ENCODE data around the gene DUSP9. TPM values are rescaled to one million over a fixed set of nuclear protein-coding genes. Genes with fewer than 3 reads are reported as not detected.

DUSP9 gene
- total RNA-seq, 1 experiment from 2014 or later: not detected

- no peaks in the 10 kb centered on the region for H3K79me2 ChIP-seq (ENCODE audit: low read length)
- no peaks in the 10 kb centered on the region for H3K36me3 ChIP-seq (ENCODE audit: insufficient read depth, low read length)
- no peak overlapping the region for H3K9ac ChIP-seq (ENCODE audit: low read length)
- peak overlapping the region; percentile 29 for H3K4me2 ChIP-seq (ENCODE audit: low read depth, low read length, poor library complexity, severe bottlenecking)
- H4K20me1 ChIP-seq (ENCODE audit: insufficient read depth, low read depth, low read length): no peaks in the 10 kb centered on the region
- H3K9me3 ChIP-seq (ENCODE audit: low read length): no peaks in the 10 kb centered on the region
- H3K9me2 ChIP-seq (replicated peaks; ENCODE audit: insufficient read depth, low read length): no peaks in the 10 kb centered on the region
- no peak overlapping the region for H3K4me3 ChIP-seq (ENCODE audit: low read length)
- no peaks in the 10 kb centered on the region for H3K27me3 ChIP-seq (ENCODE audit: low read length)
- no peak for DNase-seq
- H3K4me1 ChIP-seq (ENCODE audit: low read length): peaks cover 16% of the 10 kb centered on the region
- no peak overlapping the region for H3K27ac ChIP-seq (ENCODE audit: low read length)
- no peak overlapping the region for H2AFZ ChIP-seq (ENCODE audit: low read length)
These were observed 34.6 kb upstream of the DUSP9 start for GRCh38 chrX:153612413-153612812.

GRCh38 chrX:153614818-153615217 is 32.2 kb upstream of the DUSP9 start:
- no peaks in the 10 kb centered on the region for H3K79me2 ChIP-seq (ENCODE audit: low read length)
- no peak overlapping the region for H3K27ac ChIP-seq (ENCODE audit: low read length)
- H3K27me3 ChIP-seq (ENCODE audit: low read length): no peaks in the 10 kb centered on the region
- no peaks in the 10 kb centered on the region for H4K20me1 ChIP-seq (ENCODE audit: insufficient read depth, low read depth, low read length)
- no peaks in the 10 kb centered on the region for H3K9me3 ChIP-seq (ENCODE audit: low read length)
- H3K36me3 ChIP-seq (ENCODE audit: insufficient read depth, low read length): no peaks in the 10 kb centered on the region
- no peak overlapping the region for H3K4me3 ChIP-seq (ENCODE audit: low read length)
- H2AFZ ChIP-seq (ENCODE audit: low read length): no peak overlapping the region
- no peak for DNase-seq
- H3K9ac ChIP-seq (ENCODE audit: low read length): no peak overlapping the region
- no peak overlapping the region for H3K4me2 ChIP-seq (ENCODE audit: low read depth, low read length, poor library complexity, severe bottlenecking)
- H3K9me2 ChIP-seq (replicated peaks; ENCODE audit: insufficient read depth, low read length): no peaks in the 10 kb centered on the region
- peaks cover 18% of the 10 kb centered on the region for H3K4me1 ChIP-seq (ENCODE audit: low read length)

- Histone ChIP-seq H3K27ac (ENCODE audit: low read length) (no peak overlapping the region), H3K9me3 (ENCODE audit: low read length) (no peaks in the 10 kb centered on the region), H3K36me3 (ENCODE audit: insufficient read depth, low read length) (no peaks in the 10 kb centered on the region), H4K20me1 (ENCODE audit: insufficient read depth, low read depth, low read length) (no peaks in the 10 kb centered on the region), H3K9me2 (replicated peaks; ENCODE audit: insufficient read depth, low read length) (no peaks in the 10 kb centered on the region), H3K4me1 (ENCODE audit: low read length) (peaks cover 6% of the 10 kb centered on the region), H3K27me3 (ENCODE audit: low read length) (no peaks in the 10 kb centered on the region), H3K79me2 (ENCODE audit: low read length) (no peaks in the 10 kb centered on the region), H3K9ac (ENCODE audit: low read length) (no peak overlapping the region), H2AFZ (ENCODE audit: low read length) (no peak overlapping the region), H3K4me2 (ENCODE audit: low read depth, low read length, poor library complexity, severe bottlenecking) (no peak overlapping the region), H3K4me3 (ENCODE audit: low read length) (no peak overlapping the region)
- DNase-seq: no peak
These were observed 26.4 kb upstream of the DUSP9 start for GRCh38 chrX:153620576-153620975.

GRCh38 chrX:153621949-153622598 is 24.9 kb upstream of the DUSP9 start:
- DNase-seq: no peak
- Histone ChIP-seq H3K36me3 (ENCODE audit: insufficient read depth, low read length) (no peaks in the 10 kb centered on the region), H3K79me2 (ENCODE audit: low read length) (no peaks in the 10 kb centered on the region), H3K27me3 (ENCODE audit: low read length) (no peaks in the 10 kb centered on the region), H3K4me3 (ENCODE audit: low read length) (no peak overlapping the region), H3K4me2 (ENCODE audit: low read depth, low read length, poor library complexity, severe bottlenecking) (no peak overlapping the region), H3K27ac (ENCODE audit: low read length) (no peak overlapping the region), H3K9me2 (replicated peaks; ENCODE audit: insufficient read depth, low read length) (no peaks in the 10 kb centered on the region), H3K9me3 (ENCODE audit: low read length) (no peaks in the 10 kb centered on the region), H3K4me1 (ENCODE audit: low read length) (peaks cover 13% of the 10 kb centered on the region), H4K20me1 (ENCODE audit: insufficient read depth, low read depth, low read length) (no peaks in the 10 kb centered on the region), H3K9ac (ENCODE audit: low read length) (no peak overlapping the region), H2AFZ (ENCODE audit: low read length) (no peak overlapping the region)

- no peak overlapping the region for H3K4me3 ChIP-seq (ENCODE audit: low read length)
- H3K4me2 ChIP-seq (ENCODE audit: low read depth, low read length, poor library complexity, severe bottlenecking): no peak overlapping the region
- no peaks in the 10 kb centered on the region for H3K9me2 ChIP-seq (replicated peaks; ENCODE audit: insufficient read depth, low read length)
- H3K27ac ChIP-seq (ENCODE audit: low read length): no peak overlapping the region
- H4K20me1 ChIP-seq (ENCODE audit: insufficient read depth, low read depth, low read length): no peaks in the 10 kb centered on the region
- H2AFZ ChIP-seq (ENCODE audit: low read length): no peak overlapping the region
- no peak for DNase-seq
- peaks cover 7% of the 10 kb centered on the region for H3K4me1 ChIP-seq (ENCODE audit: low read length)
- no peaks in the 10 kb centered on the region for H3K79me2 ChIP-seq (ENCODE audit: low read length)
- no peak overlapping the region for H3K9ac ChIP-seq (ENCODE audit: low read length)
- no peaks in the 10 kb centered on the region for H3K9me3 ChIP-seq (ENCODE audit: low read length)
- H3K36me3 ChIP-seq (ENCODE audit: insufficient read depth, low read length): no peaks in the 10 kb centered on the region
- H3K27me3 ChIP-seq (ENCODE audit: low read length): no peaks in the 10 kb centered on the region
These were observed 24.2 kb upstream of the DUSP9 start for GRCh38 chrX:153622661-153623309.

- H3K9me2 ChIP-seq (replicated peaks; ENCODE audit: insufficient read depth, low read length): no peaks in the 10 kb centered on the region
- no peak overlapping the region for H3K9ac ChIP-seq (ENCODE audit: low read length)
- no peak for DNase-seq
- peaks cover 7% of the 10 kb centered on the region for H3K4me1 ChIP-seq (ENCODE audit: low read length)
- no peak overlapping the region for H2AFZ ChIP-seq (ENCODE audit: low read length)
- H3K36me3 ChIP-seq (ENCODE audit: insufficient read depth, low read length): no peaks in the 10 kb centered on the region
- no peak overlapping the region for H3K4me3 ChIP-seq (ENCODE audit: low read length)
- no peaks in the 10 kb centered on the region for H3K9me3 ChIP-seq (ENCODE audit: low read length)
- no peak overlapping the region for H3K4me2 ChIP-seq (ENCODE audit: low read depth, low read length, poor library complexity, severe bottlenecking)
- H3K79me2 ChIP-seq (ENCODE audit: low read length): no peaks in the 10 kb centered on the region
- H4K20me1 ChIP-seq (ENCODE audit: insufficient read depth, low read depth, low read length): no peaks in the 10 kb centered on the region
- H3K27me3 ChIP-seq (ENCODE audit: low read length): no peaks in the 10 kb centered on the region
- no peak overlapping the region for H3K27ac ChIP-seq (ENCODE audit: low read length)
These were observed 23.5 kb upstream of the DUSP9 start for GRCh38 chrX:153623310-153624029.

GRCh38 chrX:153624196-153625091 is 22.6 kb upstream of the DUSP9 start:
- Histone ChIP-seq H3K9me2 (replicated peaks; ENCODE audit: insufficient read depth, low read length) (no peaks in the 10 kb centered on the region), H2AFZ (ENCODE audit: low read length) (no peak overlapping the region), H3K36me3 (ENCODE audit: insufficient read depth, low read length) (no peaks in the 10 kb centered on the region), H3K9ac (ENCODE audit: low read length) (no peak overlapping the region), H3K4me2 (ENCODE audit: low read depth, low read length, poor library complexity, severe bottlenecking) (no peak overlapping the region), H4K20me1 (ENCODE audit: insufficient read depth, low read depth, low read length) (no peaks in the 10 kb centered on the region), H3K4me1 (ENCODE audit: low read length) (peaks cover 7% of the 10 kb centered on the region), H3K4me3 (ENCODE audit: low read length) (no peak overlapping the region), H3K27me3 (ENCODE audit: low read length) (no peaks in the 10 kb centered on the region), H3K79me2 (ENCODE audit: low read length) (no peaks in the 10 kb centered on the region), H3K9me3 (ENCODE audit: low read length) (no peaks in the 10 kb centered on the region), H3K27ac (ENCODE audit: low read length) (no peak overlapping the region)
- DNase-seq: no peak

Data from Karpas-422 (cell line).